ENCODE data around the gene EDIL3. TPM values are rescaled to one million over a fixed set of nuclear protein-coding genes. Genes with fewer than 3 reads are reported as not detected.

The EDIL3 gene
- total and polyA plus RNA-seq, 10 of the 15 experiments (the other 5 are each of a cell fraction or from before 2014, with no cell fraction given) = 0.01 to 0.62 (median 0.20) TPM

GRCh38 chr5:84069608-84070179 is 315.0 kb downstream of the EDIL3 start (continued):
- TF ChIP-seq NKRF (conservative IDR thresholded peaks at IDR 0.05) (no peak), ELK1 (IDR thresholded peaks at IDR 0.05; ENCODE audit: low read depth, low read length) (no peak), CHD1 (IDR thresholded peaks at IDR 0.05; ENCODE audit: low read depth, low read length) (no peak), SUZ12 (IDR thresholded peaks at IDR 0.05; ENCODE audit: unreplicated experiment) (no peak), SPI1 (IDR thresholded peaks at IDR 0.05; ENCODE audit: borderline replicate concordance, insufficient read depth, low read depth, low read length) (no peak), KDM1A (IDR thresholded peaks at IDR 0.05; ENCODE audit: borderline replicate concordance) (no peak), ESRRA (IDR thresholded peaks at IDR 0.05; ENCODE audit: low read length) (no peak)

- ATAC-seq = no peak
- Histone ChIP-seq H3K9ac (ENCODE audit: control insufficient read depth, insufficient read depth, low read length) (no peak overlapping the region), H3K79me2 (ENCODE audit: control insufficient read depth, insufficient read depth, low read length) (no peaks in the 10 kb centered on the region), H3K4me3 (no peak overlapping the region), H3K4me1 (ENCODE audit: control insufficient read depth, insufficient read depth, low read length) (no peaks in the 10 kb centered on the region), H3K36me3 (ENCODE audit: control insufficient read depth in 2 of 2, insufficient read depth in 2 of 2, low read length in 1 of 2) (no peaks in the 10 kb centered on the region), H4K20me1 (ENCODE audit: control insufficient read depth, insufficient read depth) (no peaks in the 10 kb centered on the region), H3K27me3 (replicated peaks in 1 of 2; ENCODE audit: control insufficient read depth in 2 of 2, insufficient read depth in 2 of 2, low read length in 1 of 2) (no peaks in the 10 kb centered on the region), H3K4me2 (ENCODE audit: control insufficient read depth, insufficient read depth) (no peak overlapping the region), H3K27ac (ENCODE audit: control insufficient read depth, insufficient read depth) (no peak overlapping the region), H3K9me3 (replicated peaks; ENCODE audit: control insufficient read depth, insufficient read depth, low read length) (no peaks in the 10 kb centered on the region), H2AFZ (ENCODE audit: control insufficient read depth, low read depth, low read length) (no peak overlapping the region)
- BruUV-seq (replicated peaks) = no TSS peak
- DNase-seq (ENCODE audit: low read depth, low spot score) = no peak
- WGBS (ENCODE audit: insufficient coverage, insufficient replicate concordance, low lambda C conversion rate, missing lambda C conversion rate) = 0% methylated on average over 1 of the region's 1 CpG
- in situ Hi-C loops (cut with MboI) = no loop called here
- RAD21 ChIA-PET (ENCODE audit: unreplicated experiment) = no interaction called here
- TF ChIP-seq NR2F1 (conservative IDR thresholded peaks at IDR 0.05) (no peak), ATF2 (IDR thresholded peaks at IDR 0.05; ENCODE audit: low read length) (no peak)
- SMC1A ChIA-PET (ENCODE audit: uncharacterized antibody, unreplicated experiment) = no interaction called here
- FAIRE-seq = no peak
- intact Hi-C loops (cut with micrococcal nuclease; ENCODE audit: unreplicated experiment) = no loop called here
- POLR2A ChIA-PET = no interaction called here
- CTCF ChIA-PET = interaction anchor here (1.2 kb wide), 1 partner anchor 17 kb away, joined by 4 read pairs; no protein-coding TSS in a partner anchor
Measured at GRCh38 chr5:84063041-84063440, 321.6 kb downstream of the EDIL3 start.
